ENCODE results near the gene RIPK4. TPM values are rescaled to one million over a fixed set of nuclear protein-coding genes. Genes with fewer than 3 reads are reported as not detected.

Gene RIPK4
- polyA plus RNA-seq, 1 donor (not counting 4 experiments of a cell fraction or from before 2014, with no cell fraction given): 18.4 TPM

DNA sequence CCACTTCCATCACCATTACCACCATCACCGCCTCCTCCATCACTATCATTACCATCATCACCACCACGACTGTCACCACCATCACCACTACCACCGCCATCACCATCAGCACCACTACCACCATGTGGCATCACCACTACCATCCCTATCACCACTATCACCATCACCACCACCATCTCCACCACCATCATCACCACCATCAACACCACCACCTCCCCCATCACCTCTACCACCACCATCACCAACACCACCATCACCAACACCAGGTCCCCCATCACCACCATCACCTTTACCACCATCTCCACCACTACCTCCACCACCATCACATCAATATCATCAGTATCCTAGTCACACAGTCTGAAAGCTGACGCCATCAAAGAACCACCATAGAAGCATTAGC is 39.9 kb upstream of the RIPK4 start:
- no peak overlapping the region for H3K4me2 ChIP-seq (ENCODE audit: control insufficient read depth, extremely low read depth, insufficient read depth, low read depth, low read length)
- no peak overlapping the region for H3K27ac ChIP-seq (ENCODE audit: control insufficient read depth, insufficient read depth, low read length)
- no peaks in the 10 kb centered on the region for H3K27me3 ChIP-seq (ENCODE audit: control insufficient read depth, extremely low read depth, insufficient read depth, low read length)
- no peak overlapping the region for H3K4me3 ChIP-seq (ENCODE audit: control insufficient read depth in 2 of 3, extremely low read depth in 1 of 3, insufficient read depth in 2 of 3, low read depth in 1 of 3, low read length in 3 of 3)
- no peak for TF ChIP-seq EZH2 (IDR thresholded peaks at IDR 0.05; ENCODE audit: low read length)
- TF ChIP-seq, protein P1, sequence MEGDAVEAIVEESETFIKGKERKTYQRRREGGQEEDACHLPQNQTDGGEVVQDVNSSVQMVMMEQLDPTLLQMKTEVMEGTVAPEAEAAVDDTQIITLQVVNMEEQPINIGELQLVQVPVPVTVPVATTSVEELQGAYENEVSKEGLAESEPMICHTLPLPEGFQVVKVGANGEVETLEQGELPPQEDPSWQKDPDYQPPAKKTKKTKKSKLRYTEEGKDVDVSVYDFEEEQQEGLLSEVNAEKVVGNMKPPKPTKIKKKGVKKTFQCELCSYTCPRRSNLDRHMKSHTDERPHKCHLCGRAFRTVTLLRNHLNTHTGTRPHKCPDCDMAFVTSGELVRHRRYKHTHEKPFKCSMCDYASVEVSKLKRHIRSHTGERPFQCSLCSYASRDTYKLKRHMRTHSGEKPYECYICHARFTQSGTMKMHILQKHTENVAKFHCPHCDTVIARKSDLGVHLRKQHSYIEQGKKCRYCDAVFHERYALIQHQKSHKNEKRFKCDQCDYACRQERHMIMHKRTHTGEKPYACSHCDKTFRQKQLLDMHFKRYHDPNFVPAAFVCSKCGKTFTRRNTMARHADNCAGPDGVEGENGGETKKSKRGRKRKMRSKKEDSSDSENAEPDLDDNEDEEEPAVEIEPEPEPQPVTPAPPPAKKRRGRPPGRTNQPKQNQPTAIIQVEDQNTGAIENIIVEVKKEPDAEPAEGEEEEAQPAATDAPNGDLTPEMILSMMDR (optimal IDR thresholded peaks at IDR 0.05 in 1 of 3, IDR thresholded peaks at IDR 0.05 in 1 of 3, conservative IDR thresholded peaks at IDR 0.05 in 1 of 3; ENCODE audit: extremely low read depth in 1 of 3, insufficient read depth in 2 of 3, low read length in 3 of 3): no peak
- no peak overlapping the region for H2AFZ ChIP-seq (ENCODE audit: control insufficient read depth, low read length)
- FAIRE-seq (no peak), DNase-seq (ENCODE audit: low read depth, low spot score) (no peak)
- H4K20me1 ChIP-seq (ENCODE audit: control insufficient read depth, extremely low read depth, insufficient read depth, low read length): no peaks in the 10 kb centered on the region
- no peaks in the 10 kb centered on the region for H3K9me1 ChIP-seq (ENCODE audit: control insufficient read depth, extremely low read depth, insufficient read depth, low read length)
- H3K9ac ChIP-seq (ENCODE audit: control insufficient read depth, extremely low read depth, insufficient read depth, low read length): no peak overlapping the region
- H3K36me3 ChIP-seq (ENCODE audit: control insufficient read depth in 2 of 2, extremely low read depth in 1 of 2, insufficient read depth in 2 of 2, low read length in 2 of 2): peaks cover 3 to 13% of the 10 kb centered on the region in 2 experiments
- dilution Hi-C loops (cut with MboI; ENCODE audit: extremely low pct_ligation_motif_present, low sequenced_read_pairs): no loop called here
- peaks cover 3% of the 10 kb centered on the region for H3K79me2 ChIP-seq (ENCODE audit: control insufficient read depth, insufficient read depth, low read length)
- no peaks in the 10 kb centered on the region for H3K4me1 ChIP-seq (ENCODE audit: control insufficient read depth, extremely low read depth, insufficient read depth, low read length)
- H3K9me3 ChIP-seq (ENCODE audit: control insufficient read depth, low read depth, low read length): no peaks in the 10 kb centered on the region

DNA sequence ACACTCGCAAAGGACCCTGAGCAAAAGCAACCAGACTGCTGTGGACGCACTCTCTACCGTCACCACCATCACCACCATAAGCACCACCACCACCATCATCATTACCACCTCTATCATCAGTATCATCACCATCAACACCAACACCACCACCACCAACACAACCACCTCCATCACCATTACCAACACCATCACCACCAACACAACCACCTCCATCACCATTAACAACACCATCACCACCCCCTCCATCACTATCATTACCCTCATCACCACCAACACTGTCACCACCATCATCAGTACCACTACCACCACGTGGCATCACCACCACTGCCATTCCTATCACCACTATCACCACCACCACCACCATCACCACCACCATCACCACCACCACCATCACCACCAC is 38.8 kb upstream of the RIPK4 start:
- Histone ChIP-seq H3K9ac (ENCODE audit: control insufficient read depth, extremely low read depth, insufficient read depth, low read length) (no peak overlapping the region), H3K27me3 (ENCODE audit: control insufficient read depth, extremely low read depth, insufficient read depth, low read length) (no peaks in the 10 kb centered on the region), H3K27ac (ENCODE audit: control insufficient read depth, insufficient read depth, low read length) (no peak overlapping the region), H3K36me3 (ENCODE audit: control insufficient read depth in 2 of 2, extremely low read depth in 1 of 2, insufficient read depth in 2 of 2, low read length in 2 of 2) (peaks cover 4 to 10% of the 10 kb centered on the region in 2 experiments), H4K20me1 (ENCODE audit: control insufficient read depth, extremely low read depth, insufficient read depth, low read length) (no peaks in the 10 kb centered on the region), H3K9me3 (ENCODE audit: control insufficient read depth, low read depth, low read length) (no peaks in the 10 kb centered on the region), H3K4me3 (ENCODE audit: control insufficient read depth in 2 of 3, extremely low read depth in 1 of 3, insufficient read depth in 2 of 3, low read depth in 1 of 3, low read length in 3 of 3) (no peak overlapping the region), H3K9me1 (ENCODE audit: control insufficient read depth, extremely low read depth, insufficient read depth, low read length) (no peaks in the 10 kb centered on the region), H3K4me2 (ENCODE audit: control insufficient read depth, extremely low read depth, insufficient read depth, low read depth, low read length) (no peak overlapping the region), H3K4me1 (ENCODE audit: control insufficient read depth, extremely low read depth, insufficient read depth, low read length) (no peaks in the 10 kb centered on the region), H2AFZ (ENCODE audit: control insufficient read depth, low read length) (no peak overlapping the region), H3K79me2 (ENCODE audit: control insufficient read depth, insufficient read depth, low read length) (peaks cover 3% of the 10 kb centered on the region)
- dilution Hi-C loops (cut with MboI; ENCODE audit: extremely low pct_ligation_motif_present, low sequenced_read_pairs): no loop called here
- FAIRE-seq (no peak), DNase-seq (ENCODE audit: low read depth, low spot score) (no peak)
- TF ChIP-seq, protein P1 (optimal IDR thresholded peaks at IDR 0.05 in 1 of 3, IDR thresholded peaks at IDR 0.05 in 1 of 3, conservative IDR thresholded peaks at IDR 0.05 in 1 of 3; ENCODE audit: extremely low read depth in 1 of 3, insufficient read depth in 2 of 3, low read length in 3 of 3): no peak
- no peak for TF ChIP-seq EZH2 (IDR thresholded peaks at IDR 0.05; ENCODE audit: low read length)
